RWPE1 (cell line): Measurements from ENCODE around the gene MICALL2.

Experiments used
- CTCF ChIA-PET: fragments of 350-600 bp; sonication (Branson Sonifier 250); formaldehyde crosslinking; extraction: SDS; loops from one replicate; lab custom pipeline; 2021; lab: Yijun Ruan, JAX
- POLR2A ChIA-PET: fragments of 400-600 bp; formaldehyde crosslinking; extraction: SDS; loops from one replicate; lab custom pipeline; 2020; ENCODE audit warnings: antibody characterized with exemption; ENCODE audit not compliant: low non-redundant PET; lab: Yijun Ruan, JAX
- DNase-seq: peaks from one replicate; pipeline ENCODE4 v3.0.0; 2012; ENCODE audit warnings: low spot score
- H3K27ac ChIP-seq: fragments of 450-650 bp; 2 replicates; pipeline ENCODE4 v1.5.1; 2017
- CTCF ChIP-seq: fragments of 450-650 bp; conservative IDR thresholded peaks from 2 replicates; pipeline ENCODE4 v1.5.1; 2017; ENCODE audit warnings: low read depth, mild to moderate bottlenecking

The MICALL2 gene

GRCh38 chr7:1403638-1404459, 55.4 kb downstream of the MICALL2 start:
- H3K27ac ChIP-seq, result no peak overlapping the region
- TF ChIP-seq CTCF, result no peak
- POLR2A ChIA-PET, result no interaction called here
- CTCF ChIA-PET, result interaction anchor here (0.5 to 1.4 kb wide), 6 partner anchors 9 to 266 kb away, joined by 3 to 4 read pairs (median 3); a partner anchor contains a TSS
- DNase-seq, result no peak

- no peak for TF ChIP-seq CTCF
- DNase-seq, result no peak
- no peak overlapping the region for H3K27ac ChIP-seq
- ChIA-PET POLR2A (no interaction called here), CTCF (interaction anchor here (0.6 to 1.4 kb wide), 4 partner anchors 47 to 209 kb away, joined by 3 read pairs; no protein-coding TSS in a partner anchor)
Measured at GRCh38 chr7:1402791-1403637, 56.3 kb downstream of the MICALL2 start.

- H3K27ac ChIP-seq, result no peak overlapping the region
- CTCF ChIA-PET, result interaction anchor here (0.6 kb wide), 1 partner anchor 47 kb away, joined by 3 read pairs; no protein-coding TSS in a partner anchor
- no peak for TF ChIP-seq CTCF
- DNase-seq, result no peak
- POLR2A ChIA-PET, result no interaction called here
Measured at GRCh38 chr7:1402110-1402790, 57.0 kb downstream of the MICALL2 start.

GRCh38 chr7:1401011-1401410, 58.3 kb downstream of the MICALL2 start:
- no peak for DNase-seq
- no peak for TF ChIP-seq CTCF
- no peak overlapping the region for H3K27ac ChIP-seq
- ChIA-PET CTCF (interaction anchor here (0.6 kb wide), 1 partner anchor 34 kb away, joined by 3 read pairs; no protein-coding TSS in a partner anchor), POLR2A (no interaction called here)

GRCh38 chr7:1400371-1400770, 58.9 kb downstream of the MICALL2 start:
- DNase-seq, result no peak
- ChIA-PET POLR2A (no interaction called here), CTCF (interaction anchor here (0.6 kb wide), 2 partner anchors 12 to 34 kb away, joined by 3 read pairs; no protein-coding TSS in a partner anchor)
- no peak overlapping the region for H3K27ac ChIP-seq
- no peak for TF ChIP-seq CTCF
